BJ (cell line): ENCODE data around the gene RDH5. TPM values are rescaled to one million over a fixed set of nuclear protein-coding genes. Genes with fewer than 3 reads are reported as not detected.

Experiments
- CTCF ChIA-PET: fragments of 350-600 bp; formaldehyde crosslinking; extraction: SDS; loops from one replicate; lab custom pipeline; 2021; ENCODE audit warnings: antibody characterized with exemption, inconsistent platforms; lab: Yijun Ruan, JAX
- POLR2A ChIA-PET: fragments of 300-600 bp; sonication (Branson Sonifier 250); formaldehyde crosslinking; extraction: SDS; loops from one replicate; lab custom pipeline; 2021; ENCODE audit warnings: antibody characterized with exemption; lab: Charles Lee
- DNase-seq: peaks from one replicate; pipeline ENCODE4 v3.0.0-alpha.2; 2011; ENCODE audit warnings: low read depth
- H3K27me3 ChIP-seq: 2 replicates; pipeline ENCODE4 v1.6.0; 2011; ENCODE audit warnings: low read length; ENCODE audit not compliant: control insufficient read depth, insufficient read depth
- H3K36me3 ChIP-seq: 2 replicates; pipeline ENCODE4 v1.5.1; 2011; ENCODE audit warnings: low read length; ENCODE audit not compliant: control insufficient read depth, insufficient read depth
- H3K4me3 ChIP-seq: 2 replicates; pipeline ENCODE4 v1.5.1; 2011; ENCODE audit warnings: low read depth, mild to moderate bottlenecking, control low read depth, low read length
- CTCF ChIP-seq: IDR thresholded peaks from 2 replicates; pipeline ENCODE4 v1.5.1; 2011; ENCODE audit warnings: low read depth, mild to moderate bottlenecking, control low read depth, inconsistent platforms, low read length, moderate library complexity; ENCODE audit not compliant: insufficient read depth
- polyA plus RNA-seq: library from polyadenylated mRNA; depleted of rRNA; stranded (reverse); fragments of >200 nt; gene quantifications from 2 replicates; pipeline ENCODE4 v1.2.3, GENCODE V29; 2011

Gene RDH5
- polyA plus RNA-seq, 1 experiment = 6.2 TPM

- no peak for DNase-seq
- H3K36me3 ChIP-seq = no peaks in the 10 kb centered on the region
- ChIA-PET CTCF (interaction anchor here (0.8 to 10.9 kb wide), 48 partner anchors 7 to 452 kb away, joined by 3 to 86 read pairs (median 7); partner anchors contain the start of genes CD63, DGKA, DNAJC14 and MMP19), POLR2A (interaction anchor here (0.6 to 0.8 kb wide), 2 partner anchors 8 to 1890 kb away, joined by 4 to 6 read pairs; partner anchors contain the start of gene CD63)
- TF ChIP-seq CTCF = no peak
- H3K27me3 ChIP-seq = no peaks in the 10 kb centered on the region
- H3K4me3 ChIP-seq = no peak overlapping the region
These were observed 17.5 kb downstream of the RDH5 start for GRCh38 chr12:55737581-55738122.

- Histone ChIP-seq H3K4me3 (peak overlapping the region; percentile 58), H3K36me3 (no peaks in the 10 kb centered on the region), H3K27me3 (no peaks in the 10 kb centered on the region)
- ChIA-PET CTCF (interaction anchor here (0.8 to 10.9 kb wide), 58 partner anchors 9 to 451 kb away, joined by 3 to 86 read pairs (median 5); partner anchors contain the start of genes CD63, DGKA, DNAJC14 and MMP19), POLR2A (interaction anchor here (0.6 to 1.6 kb wide), 4 partner anchors 9 to 1891 kb away, joined by 4 to 6 read pairs (median 4); partner anchors contain the start of genes CD63, ORMDL2 and SARNP)
- no peak for DNase-seq
- TF ChIP-seq CTCF = peak; percentile 67
These were observed 18.2 kb downstream of the RDH5 start for GRCh38 chr12:55738123-55739024.

- no peak overlapping the region for H3K4me3 ChIP-seq
- no peaks in the 10 kb centered on the region for H3K27me3 ChIP-seq
- POLR2A ChIA-PET = interaction anchor here (0.6 to 1.6 kb wide), 2 partner anchors 10 to 79 kb away, joined by 4 to 5 read pairs; partner anchors contain the start of genes CD63, ORMDL2 and SARNP
- no peak for DNase-seq
- no peaks in the 10 kb centered on the region for H3K36me3 ChIP-seq
- no peak for TF ChIP-seq CTCF
- CTCF ChIA-PET = interaction anchor here (0.8 to 10.9 kb wide), 50 partner anchors 8 to 450 kb away, joined by 3 to 86 read pairs (median 6); partner anchors contain the start of genes CD63, DGKA, DNAJC14 and IKZF4
These were observed 18.8 kb downstream of the RDH5 start for GRCh38 chr12:55739025-55739378.

- ChIA-PET CTCF (interaction anchor here (0.8 to 10.9 kb wide), 4 partner anchors 191 to 481 kb away, joined by 3 to 86 read pairs (median 4); partner anchors contain the start of genes DGKA and SUOX), POLR2A (interaction anchor here (0.6 kb wide), 1 partner anchor 243 kb away, joined by 5 read pairs; no protein-coding TSS in a partner anchor)
- Histone ChIP-seq H3K36me3 (no peaks in the 10 kb centered on the region), H3K27me3 (no peaks in the 10 kb centered on the region), H3K4me3 (peak overlapping the region; percentile 54)
- DNase-seq = no peak
- TF ChIP-seq CTCF = no peak
These were observed 21.9 kb downstream of the RDH5 start for GRCh38 chr12:55741931-55742680.
